AG04449 (cell line): ENCODE data around the gene SFTA2.

Experiments
- CTCF ChIA-PET: fragments of 350-600 bp; formaldehyde crosslinking; extraction: SDS; loops from one replicate; lab custom pipeline; 2021; ENCODE audit warnings: antibody characterized with exemption; lab: Yijun Ruan, JAX
- POLR2A ChIA-PET: fragments of 400-600, 350-600 bp; formaldehyde crosslinking; extraction: SDS; loops from one replicate; lab custom pipeline; 2020; ENCODE audit warnings: antibody characterized with exemption, inconsistent platforms; lab: Yijun Ruan, JAX
- DNase-seq: peaks from one replicate; pipeline ENCODE4 v3.0.0-alpha.2; 2010; ENCODE audit warnings: low read depth, low spot score
- H3K4me3 ChIP-seq: 2 replicates; pipeline ENCODE4 v1.5.1; 2011; ENCODE audit warnings: low read depth, mild to moderate bottlenecking, control low read depth, low read length
- CTCF ChIP-seq: IDR thresholded peaks from one replicate; pipeline ENCODE4 v1.5.1; 2011; ENCODE audit warnings: mild to moderate bottlenecking, moderate library complexity, low read length, control low read depth, inconsistent platforms; ENCODE audit not compliant: insufficient read depth; ENCODE audit errors: missing control alignments

SFTA2 gene

DNA sequence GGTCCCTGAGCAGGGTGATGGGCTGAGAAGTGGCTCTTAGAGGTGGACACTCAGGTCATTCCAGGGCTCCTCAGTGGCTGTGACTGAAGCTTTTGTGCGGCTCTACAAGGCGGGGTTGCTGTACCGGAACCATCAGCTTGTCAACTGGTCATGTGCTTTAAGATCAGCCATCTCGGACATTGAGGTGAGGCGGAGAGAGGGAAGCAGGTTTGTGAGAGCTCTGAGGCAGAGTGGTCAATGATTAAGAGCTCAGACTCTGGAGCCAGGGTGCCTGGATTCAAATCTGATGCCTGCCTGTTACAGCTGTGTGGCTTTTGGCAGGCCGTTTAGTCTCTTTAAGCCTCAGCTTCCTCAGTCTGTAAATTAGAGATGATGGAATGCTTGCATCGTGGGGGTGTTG is 14.9 kb downstream of the SFTA2 start:
- CTCF ChIA-PET, result interaction anchor here (0.6 to 24.2 kb wide), 10 partner anchors 8 to 212 kb away, joined by 3 to 1346 read pairs (median 40); partner anchors contain the start of genes GTF2H4, MUCL3 and SFTA2
- DNase-seq, result no peak
- TF ChIP-seq CTCF, result no peak
- no peak overlapping the region for H3K4me3 ChIP-seq
- POLR2A ChIA-PET, result no interaction called here

GRCh38 chr6:30915591-30915946 is 16.4 kb downstream of the SFTA2 start:
- ChIA-PET CTCF (interaction anchor here (0.8 to 24.2 kb wide), 41 partner anchors 10 to 452 kb away, joined by 3 to 1346 read pairs (median 10); partner anchors contain the start of genes DDR1, MUC21, MUCL3 and PSORS1C1), POLR2A (interaction anchor here (2.5 kb wide), 1 partner anchor 164 kb away, joined by 11 read pairs; no protein-coding TSS in a partner anchor)
- peak; percentile 58 for TF ChIP-seq CTCF
- DNase-seq, result no peak
- H3K4me3 ChIP-seq, result no peak overlapping the region

DNA sequence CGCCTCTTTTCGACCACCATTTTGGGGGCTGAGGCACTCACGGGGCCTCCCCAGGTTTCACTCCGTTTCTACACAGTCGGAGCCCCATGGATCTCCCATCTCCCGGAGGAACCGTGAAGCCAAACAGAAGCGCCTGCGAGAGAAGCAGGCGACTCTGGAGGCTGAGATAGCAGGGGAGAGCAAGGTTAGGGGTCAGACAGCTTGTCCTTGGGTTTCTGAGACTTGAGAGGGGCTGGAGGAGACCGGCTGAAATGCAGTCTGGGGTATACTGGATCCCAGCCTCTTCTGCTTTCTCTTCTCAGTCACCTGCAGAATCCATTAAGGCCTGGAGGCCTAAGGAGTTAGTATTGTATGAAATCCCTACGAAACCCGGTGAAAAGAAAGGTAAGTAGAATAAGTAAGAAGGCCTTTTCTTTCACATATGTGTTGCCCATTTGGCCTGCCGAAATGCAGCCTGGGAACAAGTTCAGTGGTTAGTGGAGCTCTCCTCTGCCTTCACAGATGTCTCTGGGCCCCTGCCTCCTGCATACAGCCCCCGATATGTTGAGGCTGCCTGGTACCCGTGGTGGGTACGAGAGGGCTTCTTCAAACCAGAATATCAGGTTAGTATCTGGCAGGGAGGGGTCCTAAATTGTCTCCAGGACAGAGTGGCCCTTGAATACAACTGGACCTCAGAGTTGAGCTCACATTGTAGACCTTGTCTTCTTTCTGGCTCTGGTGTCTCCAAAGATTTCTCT is 16.9 kb downstream of the SFTA2 start:
- DNase-seq, result no peak
- no peak for TF ChIP-seq CTCF
- H3K4me3 ChIP-seq, result peak overlapping the region; percentile 60
- ChIA-PET POLR2A (interaction anchor here (1.6 to 2.5 kb wide), 2 partner anchors 156 to 165 kb away, joined by 4 to 11 read pairs; no protein-coding TSS in a partner anchor), CTCF (interaction anchor here (0.8 to 24.2 kb wide), 43 partner anchors 10 to 452 kb away, joined by 3 to 1346 read pairs (median 9); partner anchors contain the start of genes DDR1, MUC21, MUCL3 and PSORS1C1)

DNA sequence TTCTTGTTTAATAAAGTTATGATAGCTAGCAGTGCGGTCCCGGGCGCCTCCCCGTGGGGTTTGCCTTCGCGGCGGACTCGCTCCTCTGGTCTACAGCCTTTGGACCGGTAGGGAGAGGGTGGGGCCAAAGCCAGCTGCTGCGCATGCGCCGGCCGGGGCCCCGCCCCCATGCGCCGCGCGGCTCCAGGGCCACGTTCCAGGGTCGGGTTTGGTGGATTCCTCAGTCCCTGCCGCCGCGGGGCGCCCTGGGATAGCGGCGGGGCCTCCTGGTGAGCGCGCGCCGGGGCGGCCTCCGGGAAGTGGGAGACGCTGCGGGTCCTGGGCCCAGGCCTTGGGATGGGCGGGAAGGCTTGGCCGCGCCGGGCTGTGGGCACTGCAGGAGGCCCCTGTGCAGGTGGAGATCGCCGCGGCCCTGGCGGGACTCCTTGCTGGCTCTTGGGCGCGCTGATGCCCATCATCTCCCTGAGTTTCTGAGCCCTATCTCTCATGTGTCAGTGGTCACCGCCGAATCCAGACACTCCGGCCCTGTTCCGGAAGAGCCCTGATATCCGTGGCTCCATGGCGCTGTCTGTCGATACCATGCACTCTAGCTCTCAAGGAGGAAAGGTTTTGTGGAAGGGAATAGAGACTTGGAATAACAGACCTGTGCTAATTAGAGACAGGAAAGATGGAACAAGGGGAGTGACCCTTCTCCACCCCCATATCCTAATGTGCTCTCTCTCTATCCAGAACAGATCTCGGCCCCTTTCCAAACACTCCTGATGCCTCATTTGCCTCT is 17.7 kb downstream of the SFTA2 start, which contains the start of gene VARS2:
TSS of gene VARS2 (plus strand) at position 163 of the 778 bp plus-strand sequence. CDS start at position 762, 599 bp downstream.
- peak within 1 kb of the TSS; percentile 60 for H3K4me3 ChIP-seq
- DNase-seq, result no peak
- CTCF ChIA-PET, result interaction anchor here (0.6 to 24.2 kb wide), 40 partner anchors 10 to 453 kb away, joined by 3 to 1346 read pairs (median 9); partner anchors contain the start of genes DDR1, MUCL3, PSORS1C1 and SFTA2
- POLR2A ChIA-PET, result interaction anchor here (0.6 to 2.5 kb wide), 10 partner anchors 9 to 173 kb away, joined by 3 to 11 read pairs (median 4); no protein-coding TSS in a partner anchor
- TF ChIP-seq CTCF, result peak; percentile 52

DNA sequence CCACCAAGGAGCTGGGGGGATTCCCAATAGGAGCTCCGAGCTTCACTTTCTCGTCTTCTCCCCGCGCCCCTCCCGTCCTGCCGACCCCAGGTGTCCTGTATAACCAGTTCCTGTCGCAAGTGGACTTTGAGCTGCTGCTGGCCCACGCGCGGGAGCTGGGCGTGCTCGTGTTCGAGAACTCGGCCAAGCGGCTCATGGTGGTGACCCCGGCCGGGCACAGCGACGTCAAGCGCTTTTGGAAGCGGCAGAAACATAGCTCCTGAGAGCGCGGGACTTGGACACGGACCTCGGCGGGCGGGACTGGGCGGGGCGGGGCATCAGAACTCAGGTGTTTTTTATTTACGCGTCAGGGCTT is 18.3 kb downstream of the SFTA2 start:
- no peak for TF ChIP-seq CTCF
- ChIA-PET CTCF (interaction anchor here (0.6 to 24.2 kb wide), 30 partner anchors 10 to 235 kb away, joined by 3 to 1346 read pairs (median 12); partner anchors contain the start of genes DDR1, MUCL3, PSORS1C1 and SFTA2), POLR2A (interaction anchor here (0.6 to 2.5 kb wide), 9 partner anchors 9 to 174 kb away, joined by 3 to 11 read pairs (median 4); no protein-coding TSS in a partner anchor)
- DNase-seq, result no peak
- H3K4me3 ChIP-seq, result peak overlapping the region; percentile 60
